ENCODE measurements around the gene CDC20.

CDC20 gene

DNA sequence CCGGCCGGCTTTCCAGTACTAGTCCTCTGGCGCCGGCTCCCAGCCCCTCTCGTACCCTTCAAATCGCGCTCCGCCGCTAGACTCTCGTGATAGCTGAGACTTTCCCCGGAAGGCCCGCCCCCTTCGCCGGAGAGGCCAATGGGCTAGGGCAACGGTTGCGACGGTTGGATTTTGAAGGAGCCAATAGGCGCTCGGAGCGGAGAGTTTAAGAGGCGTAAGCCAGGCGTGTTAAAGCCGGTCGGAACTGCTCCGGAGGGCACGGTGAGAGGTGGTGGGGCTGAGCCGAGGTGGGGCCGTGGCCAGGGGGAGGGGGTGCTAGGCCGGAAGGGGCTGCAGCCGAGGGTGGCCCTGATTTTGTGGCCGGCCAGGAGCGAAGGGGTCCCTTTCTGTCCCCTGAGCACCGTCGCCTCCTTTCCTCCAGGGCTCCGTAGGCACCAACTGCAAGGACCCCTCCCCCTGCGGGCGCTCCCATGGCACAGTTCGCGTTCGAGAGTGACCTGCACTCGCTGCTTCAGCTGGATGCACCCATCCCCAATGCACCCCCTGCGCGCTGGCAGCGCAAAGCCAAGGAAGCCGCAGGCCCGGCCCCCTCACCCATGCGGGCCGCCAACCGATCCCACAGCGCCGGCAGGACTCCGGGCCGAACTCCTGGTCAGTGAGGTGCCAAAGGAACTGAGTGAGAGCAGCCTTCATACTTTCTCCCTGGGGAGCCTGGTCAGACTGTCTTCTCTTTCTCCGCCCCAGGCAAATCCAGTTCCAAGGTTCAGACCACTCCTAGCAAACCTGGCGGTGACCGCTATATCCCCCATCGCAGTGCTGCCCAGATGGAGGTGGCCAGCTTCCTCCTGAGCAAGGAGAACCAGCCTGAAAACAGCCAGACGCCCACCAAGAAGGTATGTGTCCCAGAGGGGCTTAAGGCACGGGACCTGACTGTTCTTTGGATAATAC is at the start of gene CDC20:
Gene CDC20, plus strand, starts transcription at position 236 of the 948 bp plus-strand sequence. Its CDS starts 235 bp downstream, at position 471.
- DNase-seq (ENCODE audit: low read depth in 2 of 2): peak; percentile 99

GRCh38 chr1:43309405-43310025 is 49.3 kb upstream of the CDC20 start:
- no peak for DNase-seq (ENCODE audit: low read depth in 2 of 2)

- DNase-seq (ENCODE audit: low read depth in 2 of 2): no peak
Measured at GRCh38 chr1:43311521-43311920, 47.3 kb upstream of the CDC20 start.

GRCh38 chr1:43312212-43312623 is 46.6 kb upstream of the CDC20 start:
- no peak for DNase-seq (ENCODE audit: low read depth in 2 of 2)

DNA sequence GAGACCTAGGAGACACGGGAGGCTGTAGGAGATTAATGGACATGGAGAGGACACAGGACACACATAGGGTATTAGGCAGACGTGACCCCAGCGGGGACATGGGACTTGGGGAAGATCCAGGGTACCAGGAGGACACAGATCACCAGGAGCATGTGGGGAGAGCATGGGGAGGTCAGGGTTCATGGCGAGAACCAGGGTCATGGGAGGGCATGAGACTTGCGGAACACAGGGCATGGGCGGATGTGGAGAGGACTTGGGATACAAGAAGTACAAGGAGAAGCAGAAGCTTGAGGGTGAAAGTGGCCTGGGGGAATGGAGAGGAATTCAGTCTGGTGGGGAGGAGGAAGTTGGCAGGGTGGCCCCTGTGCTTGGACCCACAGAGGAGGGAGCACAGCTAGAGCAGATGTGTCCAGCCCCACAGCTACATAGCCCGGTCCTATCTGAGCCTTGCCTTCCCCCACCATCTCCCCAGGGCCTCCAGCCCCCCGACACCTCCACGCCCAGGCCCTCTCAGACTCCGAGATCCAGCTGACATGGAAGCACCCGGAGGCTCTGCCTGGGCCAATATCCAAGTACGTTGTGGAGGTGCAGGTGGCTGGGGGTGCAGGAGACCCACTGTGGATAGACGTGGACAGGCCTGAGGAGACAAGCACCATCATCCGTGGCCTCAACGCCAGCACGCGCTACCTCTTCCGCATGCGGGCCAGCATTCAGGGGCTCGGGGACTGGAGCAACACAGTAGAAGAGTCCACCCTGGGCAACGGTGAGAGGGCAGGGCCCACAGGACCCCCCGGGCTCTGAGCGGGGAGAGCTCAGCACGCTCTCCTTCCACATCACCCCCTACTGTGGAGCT is 45.9 kb upstream of the CDC20 start:
- DNase-seq (ENCODE audit: low read depth in 2 of 2): no peak

- no peak for DNase-seq (ENCODE audit: low read depth in 2 of 2)
Measured at GRCh38 chr1:43313771-43314170, 45.0 kb upstream of the CDC20 start.

GRCh38 chr1:43314233-43314632 is 44.5 kb upstream of the CDC20 start:
- DNase-seq (ENCODE audit: low read depth in 2 of 2): no peak

DNA sequence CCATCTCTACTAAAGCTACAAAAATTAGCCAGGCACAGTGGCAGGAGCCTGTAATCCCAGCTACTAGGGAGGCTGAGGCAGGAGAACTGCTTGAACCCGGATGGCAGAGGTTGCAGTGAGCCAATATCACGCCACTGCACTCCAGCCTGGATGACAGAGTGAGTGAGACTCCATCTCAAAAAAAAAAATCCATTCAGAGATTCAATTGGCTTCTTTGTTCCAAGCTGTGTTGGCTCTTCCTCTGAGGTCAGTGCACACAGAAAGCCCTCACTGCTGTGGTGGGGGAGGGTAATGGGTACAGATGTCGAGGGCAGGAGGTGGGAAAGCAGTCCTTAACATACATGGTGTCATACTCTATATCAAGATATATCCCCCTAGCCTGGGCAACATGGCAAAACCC is 43.3 kb upstream of the CDC20 start:
- DNase-seq (ENCODE audit: low read depth in 2 of 2): no peak

DNA sequence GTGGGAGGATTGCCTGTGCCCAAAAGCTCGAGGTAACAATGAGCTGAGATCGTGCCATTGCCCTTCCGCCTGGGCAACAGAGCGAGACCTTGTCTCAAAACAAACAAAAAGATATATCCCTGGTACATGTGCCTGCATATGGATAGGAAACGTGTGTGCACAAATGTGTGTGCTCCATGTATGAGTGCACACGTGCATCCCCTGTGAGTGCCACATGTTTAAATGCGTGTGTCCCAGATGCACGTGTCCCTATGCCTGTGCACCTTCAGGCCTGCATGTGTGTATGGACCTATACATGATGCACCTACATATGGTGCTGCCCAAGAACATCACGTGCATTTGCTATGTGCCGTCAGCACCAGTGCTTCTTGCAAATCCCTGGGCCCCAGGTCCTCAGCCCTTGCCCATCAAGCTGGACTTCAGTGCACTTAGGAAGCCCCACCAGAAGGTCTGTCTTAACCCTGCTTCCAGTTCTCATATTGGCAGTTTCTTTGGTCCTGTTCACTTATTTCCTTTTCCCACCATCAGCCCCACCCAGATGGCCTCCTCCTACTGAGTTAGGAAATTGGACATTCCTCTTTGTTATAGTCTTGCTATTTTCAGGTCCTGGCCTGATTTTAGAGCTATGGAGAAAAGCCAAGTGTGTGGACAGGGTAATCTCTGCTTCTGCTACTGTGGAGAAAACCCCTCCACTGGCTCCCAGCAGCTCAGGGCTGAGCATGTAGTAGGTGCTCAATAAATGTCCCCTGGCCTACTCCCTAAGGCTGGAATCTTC is 42.6 kb upstream of the CDC20 start:
- DNase-seq (ENCODE audit: low read depth in 2 of 2): no peak

- no peak for DNase-seq (ENCODE audit: low read depth in 2 of 2)
Measured at GRCh38 chr1:43316738-43317520, 41.9 kb upstream of the CDC20 start.

DNA sequence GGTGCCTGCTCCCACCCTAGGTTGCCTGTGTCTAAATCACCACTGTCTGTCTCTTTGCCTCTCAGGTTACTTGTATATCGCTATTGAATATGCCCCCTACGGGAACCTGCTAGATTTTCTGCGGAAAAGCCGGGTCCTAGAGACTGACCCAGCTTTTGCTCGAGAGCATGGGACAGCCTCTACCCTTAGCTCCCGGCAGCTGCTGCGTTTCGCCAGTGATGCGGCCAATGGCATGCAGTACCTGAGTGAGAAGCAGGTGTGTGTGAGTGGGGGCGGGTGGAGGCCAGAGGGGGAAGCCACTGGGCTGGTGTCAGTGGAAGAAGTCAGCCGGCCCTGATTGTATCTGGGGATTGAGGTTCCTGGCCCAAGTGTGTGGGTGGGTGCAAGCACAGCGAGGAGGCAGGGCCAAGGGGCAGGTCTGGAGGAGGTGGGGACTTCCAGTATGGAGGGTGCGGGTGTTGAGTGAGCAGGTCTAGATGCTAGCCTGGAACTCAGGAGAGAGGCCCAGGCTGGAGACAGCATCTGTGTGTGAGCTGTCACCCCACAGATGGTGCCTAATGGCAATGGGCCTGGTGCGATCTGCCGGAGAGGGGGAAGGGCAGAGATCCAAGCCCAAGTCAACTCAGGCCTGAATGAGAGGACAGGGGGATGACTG is 40.8 kb upstream of the CDC20 start:
- no peak for DNase-seq (ENCODE audit: low read depth in 2 of 2)

DNA sequence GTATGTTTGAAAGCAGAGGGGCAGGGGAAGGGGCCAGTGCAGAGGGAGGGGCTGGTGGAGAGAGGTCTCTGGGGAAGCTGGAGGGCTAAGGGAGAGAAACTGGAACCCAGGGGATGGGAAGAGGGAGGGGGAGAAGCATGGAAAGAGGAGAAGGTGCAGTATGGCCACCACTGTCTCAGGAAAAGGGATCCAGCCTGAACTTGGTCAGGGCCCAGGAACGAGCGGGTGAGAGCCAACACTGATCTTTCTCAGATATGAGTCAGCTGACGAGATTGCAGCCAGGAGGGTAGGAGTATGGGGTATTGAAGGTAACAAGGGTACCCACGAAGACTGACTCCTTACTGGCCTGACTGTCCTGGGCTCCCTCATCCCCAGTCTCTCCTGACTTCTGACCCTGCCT is 40.0 kb upstream of the CDC20 start:
- no peak for DNase-seq (ENCODE audit: low read depth in 2 of 2)

GRCh38 chr1:43319288-43319687 is 39.5 kb upstream of the CDC20 start:
- no peak for DNase-seq (ENCODE audit: low read depth in 2 of 2)

DNA sequence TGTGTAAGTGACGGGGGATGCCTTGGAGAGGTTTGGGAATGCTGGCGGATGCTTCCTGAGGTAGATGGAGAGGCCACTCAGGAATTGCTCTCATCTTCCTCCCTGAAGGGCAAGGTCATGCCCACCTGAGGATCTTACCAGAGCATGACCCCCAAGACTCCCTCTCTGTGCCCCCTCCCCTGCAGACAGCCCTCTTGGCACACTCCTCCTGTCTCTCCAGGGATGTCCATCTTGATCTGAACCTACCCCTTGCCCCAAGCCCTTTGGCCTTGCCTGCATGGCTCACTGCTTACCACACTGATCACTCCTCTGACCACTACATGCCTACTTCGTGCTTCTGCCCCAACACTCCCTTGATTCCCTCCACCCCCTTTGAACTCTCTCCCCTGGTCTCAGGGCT is 39.0 kb upstream of the CDC20 start:
- no peak for DNase-seq (ENCODE audit: low read depth in 2 of 2)

- DNase-seq (ENCODE audit: low read depth in 2 of 2): no peak
Measured at GRCh38 chr1:43321331-43321891, 37.4 kb upstream of the CDC20 start.

DNA sequence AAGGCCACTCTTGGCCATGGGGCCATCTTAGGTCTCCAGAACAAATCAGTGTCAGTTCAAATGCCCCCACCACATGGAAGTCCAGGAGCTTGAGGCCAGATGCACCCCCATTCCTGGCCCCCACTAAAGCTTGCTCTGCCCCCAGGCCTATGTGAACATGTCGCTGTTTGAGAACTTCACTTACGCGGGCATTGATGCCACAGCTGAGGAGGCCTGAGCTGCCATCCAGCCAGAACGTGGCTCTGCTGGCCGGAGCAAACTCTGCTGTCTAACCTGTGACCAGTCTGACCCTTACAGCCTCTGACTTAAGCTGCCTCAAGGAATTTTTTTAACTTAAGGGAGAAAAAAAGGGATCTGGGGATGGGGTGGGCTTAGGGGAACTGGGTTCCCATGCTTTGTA is 36.3 kb upstream of the CDC20 start:
- DNase-seq (ENCODE audit: low read depth in 2 of 2): no peak

- no peak for DNase-seq (ENCODE audit: low read depth in 2 of 2)
Measured at GRCh38 chr1:43324810-43325209, 34.0 kb upstream of the CDC20 start.

GRCh38 chr1:43325381-43325780 is 33.4 kb upstream of the CDC20 start:
- DNase-seq (ENCODE audit: low read depth in 2 of 2): no peak

DNA sequence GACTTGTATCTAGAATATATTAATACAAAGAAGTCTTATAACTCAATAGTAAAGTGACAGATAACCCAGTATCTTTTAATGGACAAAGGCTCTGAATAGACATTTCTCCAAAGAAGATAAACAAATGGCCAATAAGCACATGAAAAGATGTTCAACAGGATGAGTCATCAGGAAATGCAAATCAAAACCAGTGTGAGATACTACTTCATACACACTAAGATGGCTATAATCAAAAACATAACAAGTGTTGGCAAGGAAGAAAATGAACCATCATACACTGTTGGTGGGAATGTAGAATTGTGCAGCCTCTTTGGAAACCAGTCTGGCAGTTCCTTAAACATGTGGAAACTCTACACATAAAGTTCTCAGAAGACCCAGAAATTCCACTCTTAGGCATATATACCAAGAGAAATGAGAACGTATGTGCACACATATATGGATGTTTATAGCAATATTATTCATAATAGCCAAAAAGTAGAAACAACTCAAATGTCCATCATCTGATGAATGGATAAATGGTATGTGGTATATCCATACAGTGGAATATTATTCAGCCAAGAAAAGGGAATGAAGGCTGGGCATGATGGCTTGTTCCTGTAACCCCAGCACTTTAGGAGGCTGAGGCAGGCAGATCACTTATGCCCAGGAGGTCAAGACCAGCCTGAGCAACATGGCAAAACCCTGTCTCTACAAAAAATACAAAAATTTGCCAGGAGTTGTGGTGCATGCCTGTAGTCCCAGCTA is 31.1 kb upstream of the CDC20 start:
- no peak for DNase-seq (ENCODE audit: low read depth in 2 of 2)

Measured in stimulated activated CD4-positive, alpha-beta T cell treated with anti-CD3 and anti-CD28 coated beads, Interleukin-12 subunit alpha, Interleukin-12 subunit beta, amount 100 ng/mL, for 24 hours (primary cell).